DMS114 treated with DMSO at 0.1 percent for 48 hours (cell line): Measurements from ENCODE around the gene CFAP107.

Experiments
- DNase-seq: peaks from one replicate; lab custom pipeline; 2025; ENCODE audit not compliant: unreplicated experiment; lab: John Stamatoyannopoulos, UW

CFAP107 gene

DNA sequence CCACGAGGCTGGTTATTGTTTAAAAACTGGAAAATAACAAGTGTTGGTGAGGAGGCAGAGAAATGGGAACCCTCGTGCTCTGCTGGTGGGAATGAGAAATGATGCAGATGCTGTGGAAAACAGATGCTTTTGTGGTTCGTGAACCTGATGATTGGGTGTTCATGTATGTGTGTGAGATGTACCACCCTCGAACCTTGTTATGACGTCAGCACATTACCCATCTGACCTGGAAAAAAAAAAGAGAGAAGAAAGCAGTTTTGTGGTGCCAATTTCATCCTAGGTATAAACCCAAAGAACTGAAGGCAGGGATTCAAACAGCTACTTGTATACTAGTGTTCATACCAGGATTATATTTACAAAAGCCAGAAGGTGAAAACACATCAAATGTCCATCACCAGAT is 6.4 kb upstream of the CFAP107 start:
- no peak for DNase-seq

DNA sequence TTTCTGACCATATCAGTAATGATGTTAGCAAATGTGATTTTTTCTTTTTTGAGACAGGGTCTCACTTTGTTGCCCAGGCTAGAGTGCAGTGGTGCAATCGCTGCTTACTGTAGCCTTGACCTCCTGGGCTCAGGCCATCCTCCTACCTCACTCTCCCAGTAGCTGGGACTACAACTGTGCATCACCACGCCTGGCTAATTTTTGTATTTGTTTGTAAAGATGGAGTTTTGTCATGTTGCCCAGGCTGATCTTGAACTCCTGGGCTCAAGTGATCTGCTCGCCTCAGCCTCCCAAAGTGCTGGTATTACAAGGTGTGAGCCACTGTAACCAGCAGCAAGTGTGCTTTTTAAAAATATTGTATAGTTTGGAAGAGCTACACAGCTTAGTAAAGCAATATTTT is 4.1 kb upstream of the CFAP107 start:
- no peak for DNase-seq

DNA sequence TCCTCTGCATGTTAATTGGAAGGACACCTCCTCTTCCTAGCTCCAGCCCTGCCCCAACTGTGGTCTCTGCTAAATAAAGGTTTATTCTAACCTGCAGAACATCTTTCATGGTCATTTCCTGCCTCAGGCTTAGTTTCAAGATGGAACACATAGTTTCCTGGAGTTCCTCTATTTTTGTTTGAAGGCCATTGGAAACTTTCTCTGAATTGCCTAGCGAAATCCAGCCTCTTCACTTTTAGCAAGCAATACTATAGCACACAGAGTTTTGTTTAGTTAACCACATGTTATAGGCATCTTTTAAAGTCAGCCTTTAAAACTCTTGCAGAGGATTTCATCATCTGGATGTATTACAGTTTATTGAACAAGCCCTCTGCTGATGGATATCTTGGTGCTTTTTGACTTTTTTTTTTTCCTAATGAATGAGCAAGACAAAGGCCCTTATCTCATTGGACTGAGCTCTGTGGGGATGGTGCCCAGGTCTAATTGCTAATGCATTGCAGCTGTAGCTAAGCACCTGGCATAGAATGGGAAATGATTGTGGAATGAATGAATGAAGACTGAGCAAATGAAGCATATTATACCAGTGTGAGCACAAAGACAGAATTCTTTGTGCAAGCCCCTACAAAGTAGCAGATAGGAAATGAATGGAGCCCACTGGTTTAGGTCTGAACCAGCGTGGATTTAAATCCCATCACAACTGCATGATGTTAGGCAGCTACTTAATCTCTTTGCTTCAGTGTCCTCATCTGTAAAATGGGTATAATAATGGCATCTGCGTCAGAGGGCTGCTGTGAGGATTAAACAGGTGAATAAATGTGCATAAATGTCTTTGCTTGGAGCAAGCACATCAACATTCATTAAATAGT is 641 bp upstream of the CFAP107 start:
- no peak for DNase-seq

DNA sequence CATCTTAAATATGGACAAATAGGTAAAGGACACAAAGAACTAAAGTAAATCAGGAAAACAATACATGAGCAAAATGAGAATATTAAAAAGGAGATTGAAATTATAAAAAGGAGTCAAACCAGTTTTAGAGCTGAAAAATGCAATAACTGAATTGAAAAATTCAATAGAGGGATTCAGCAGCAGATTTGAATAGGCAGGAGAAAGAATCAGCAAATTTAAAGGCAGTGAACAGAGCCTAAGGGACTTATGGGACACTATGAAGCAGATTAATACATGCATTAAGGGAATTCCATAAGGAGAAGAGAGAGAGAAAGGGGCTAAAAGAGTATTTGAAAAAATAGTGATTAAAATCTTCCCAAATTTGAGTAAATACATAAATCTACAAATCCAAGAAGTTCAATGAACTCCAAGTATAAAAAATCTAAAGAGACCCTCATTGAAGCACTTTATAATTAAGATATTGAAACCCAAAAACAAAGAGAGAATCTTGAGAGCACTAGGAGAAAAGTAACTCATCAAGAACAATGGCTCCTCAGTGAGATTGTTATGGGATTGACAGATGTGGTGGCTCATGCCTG is 2.9 kb downstream of the CFAP107 start:
- no peak for DNase-seq

GRCh38 chr1:12754738-12755137 is 8.7 kb downstream of the CFAP107 start:
- DNase-seq, result no peak

DNA sequence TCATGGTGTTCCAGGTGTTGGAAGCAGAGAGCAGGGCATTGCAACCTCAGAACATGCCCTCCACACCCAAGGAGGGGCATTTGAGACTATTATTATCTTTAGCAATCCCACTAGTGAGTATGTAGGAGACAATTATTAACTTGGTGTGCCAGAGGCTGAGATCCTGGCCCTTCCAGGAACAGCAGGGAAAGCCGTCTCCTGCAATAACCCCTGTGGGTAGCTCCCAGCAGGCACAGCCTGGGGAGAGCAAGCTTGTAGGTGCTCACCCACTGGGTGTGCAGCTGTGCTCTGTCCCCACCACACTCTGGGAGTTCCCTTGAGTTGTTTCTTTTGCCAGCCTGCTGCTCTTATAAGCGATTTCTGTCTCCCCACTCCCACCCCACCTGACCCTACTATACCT is 10.3 kb downstream of the CFAP107 start:
- DNase-seq, result no peak

DNA sequence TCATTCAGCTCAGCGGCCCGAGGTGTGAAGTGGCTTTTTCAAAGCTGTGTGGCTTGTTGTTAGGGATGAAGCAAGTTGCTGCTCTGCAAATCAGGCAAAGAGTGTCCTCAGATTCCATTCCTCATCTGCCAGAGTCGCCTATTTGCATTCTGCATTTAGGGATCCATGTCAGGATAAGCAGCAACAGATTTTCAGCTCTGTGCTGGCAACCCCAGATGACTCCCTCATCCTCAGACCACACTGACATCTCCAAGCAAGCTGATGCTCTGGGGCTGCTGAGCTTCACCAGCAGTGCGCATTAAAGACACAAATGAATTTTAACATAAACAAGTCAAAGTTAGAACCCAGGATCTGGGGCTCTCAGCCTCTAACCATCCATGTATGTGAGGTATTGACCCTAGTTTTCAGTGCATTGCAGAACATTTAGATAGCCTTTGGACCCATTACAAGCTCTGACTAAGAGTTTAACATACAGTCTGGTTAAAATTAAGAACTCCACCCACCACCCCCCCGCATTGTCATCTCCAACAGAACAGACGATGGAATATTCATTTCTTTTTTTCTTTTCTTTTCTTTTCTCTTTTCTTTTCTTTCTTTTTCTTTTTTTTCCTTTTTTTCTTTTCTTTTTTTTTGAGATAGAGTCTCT is 10.9 kb downstream of the CFAP107 start:
- DNase-seq, result no peak

- DNase-seq, result no peak
Measured at GRCh38 chr1:12757836-12758235, 11.8 kb downstream of the CFAP107 start.

GRCh38 chr1:12760256-12760795 is 14.3 kb downstream of the CFAP107 start:
- no peak for DNase-seq

DNA sequence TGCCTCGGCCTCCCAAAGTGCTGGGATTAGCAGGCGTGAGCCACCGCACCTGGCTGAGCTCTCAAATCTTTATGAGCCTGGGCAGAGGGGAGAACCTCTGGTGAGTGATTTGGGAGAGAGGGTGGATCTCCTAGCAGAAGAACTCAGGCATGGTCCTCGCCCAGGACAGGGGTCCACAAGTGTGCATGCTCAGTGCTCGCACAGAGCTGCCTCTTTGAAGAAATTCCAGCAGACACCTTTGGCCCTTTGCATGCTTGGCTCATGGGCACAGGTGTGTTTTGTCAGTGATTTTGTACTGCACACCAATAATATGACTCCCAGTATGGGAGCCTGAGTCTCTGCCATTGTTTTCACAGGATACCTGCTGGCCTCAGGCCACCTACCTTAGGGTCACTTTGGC is 15.8 kb downstream of the CFAP107 start:
- no peak for DNase-seq

- DNase-seq, result no peak
Measured at GRCh38 chr1:12762766-12763165, 16.8 kb downstream of the CFAP107 start.

DNA sequence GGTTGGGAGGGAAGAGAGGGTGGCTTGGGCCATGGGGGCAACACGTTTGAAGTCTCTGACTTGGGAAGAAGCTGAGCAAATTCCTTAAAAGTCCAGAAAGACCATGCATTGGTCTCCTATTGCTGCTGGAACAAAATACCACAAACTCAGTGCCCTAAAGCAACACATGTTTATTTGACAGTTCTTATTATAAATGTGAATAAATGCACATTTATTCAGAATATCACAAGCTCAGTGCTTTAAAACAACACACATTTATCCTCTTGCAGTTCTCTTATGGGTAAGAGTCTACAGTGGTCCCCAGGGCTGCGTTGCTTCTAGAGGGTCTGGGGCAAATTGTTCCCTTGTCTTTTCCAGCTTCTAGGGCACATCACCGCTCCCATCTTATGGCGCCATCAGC is 17.5 kb downstream of the CFAP107 start:
- no peak for DNase-seq

DNA sequence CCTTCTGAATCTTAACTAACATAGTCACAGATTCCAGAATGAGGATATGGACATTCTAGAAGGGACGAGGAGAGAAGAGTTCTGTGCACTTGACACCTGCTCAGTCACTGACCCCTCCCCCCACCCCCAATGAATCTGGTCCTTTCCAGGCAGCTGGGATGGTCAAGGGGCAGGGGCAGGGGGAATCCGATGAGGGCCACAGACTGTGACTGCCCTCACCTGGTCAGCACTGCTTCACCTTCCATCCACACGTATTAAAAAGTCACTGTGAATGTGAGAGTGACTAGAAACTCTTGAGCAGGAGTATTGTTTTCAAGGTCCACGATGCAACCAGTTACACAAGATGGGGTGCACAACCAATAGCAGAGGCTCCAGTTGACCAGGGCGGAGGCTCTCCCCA is 18.0 kb downstream of the CFAP107 start:
- DNase-seq, result no peak

DNA sequence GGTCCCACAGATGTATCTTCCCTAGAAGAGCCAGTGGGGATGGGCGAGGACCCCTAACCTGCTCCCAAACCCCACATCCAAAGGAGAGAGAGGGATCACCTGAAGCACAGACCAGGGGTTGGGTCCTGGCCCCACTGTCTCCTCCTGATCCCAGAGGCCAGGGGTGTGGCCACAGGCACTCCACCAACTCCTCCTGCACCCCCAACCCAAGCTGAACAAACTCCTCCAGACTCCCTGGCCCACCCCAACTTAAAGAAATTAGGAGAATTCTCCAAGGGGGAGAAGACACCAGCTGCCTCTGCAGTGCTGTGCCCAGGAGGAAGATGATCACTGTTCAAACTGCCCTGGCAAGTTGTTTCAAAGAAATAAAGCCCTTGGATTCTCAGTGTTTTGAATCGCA is 23.0 kb downstream of the CFAP107 start:
- DNase-seq, result no peak

GRCh38 chr1:12769976-12770505 is 24.0 kb downstream of the CFAP107 start:
- DNase-seq, result no peak

DNA sequence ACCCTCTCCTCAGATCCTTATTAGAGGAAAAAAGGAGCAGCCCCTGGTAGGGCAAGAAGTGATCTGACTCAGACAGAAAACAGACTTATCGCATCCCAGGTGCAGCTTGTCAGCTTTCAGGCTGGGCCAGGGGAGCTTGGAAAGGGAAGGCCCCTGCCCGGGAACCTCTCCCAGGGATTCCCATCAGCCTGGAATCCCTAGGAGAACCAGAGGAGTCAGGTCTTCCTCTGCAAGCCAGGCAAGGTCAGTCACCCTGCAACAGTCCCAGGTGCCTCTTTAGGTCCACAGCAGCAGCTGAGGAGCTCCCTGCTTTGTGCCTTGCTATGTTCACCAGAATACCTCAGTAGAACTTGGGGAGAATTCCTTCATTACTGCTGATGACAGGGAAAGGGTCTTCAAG is 24.6 kb downstream of the CFAP107 start:
- no peak for DNase-seq

- no peak for DNase-seq
Measured at GRCh38 chr1:12771186-12771585, 25.2 kb downstream of the CFAP107 start.

GRCh38 chr1:12772520-12772919 is 26.5 kb downstream of the CFAP107 start:
- no peak for DNase-seq

GRCh38 chr1:12773438-12773837 is 27.4 kb downstream of the CFAP107 start, which contains the start of gene PRAMEF12:
Gene PRAMEF12, plus strand, starts transcription at chr1:12773738. Its CDS starts 1,130 bp downstream, at chr1:12774868.
- DNase-seq, result no peak

GRCh38 chr1:12774801-12775345 is 28.9 kb downstream of the CFAP107 start:
- no peak for DNase-seq

DNA sequence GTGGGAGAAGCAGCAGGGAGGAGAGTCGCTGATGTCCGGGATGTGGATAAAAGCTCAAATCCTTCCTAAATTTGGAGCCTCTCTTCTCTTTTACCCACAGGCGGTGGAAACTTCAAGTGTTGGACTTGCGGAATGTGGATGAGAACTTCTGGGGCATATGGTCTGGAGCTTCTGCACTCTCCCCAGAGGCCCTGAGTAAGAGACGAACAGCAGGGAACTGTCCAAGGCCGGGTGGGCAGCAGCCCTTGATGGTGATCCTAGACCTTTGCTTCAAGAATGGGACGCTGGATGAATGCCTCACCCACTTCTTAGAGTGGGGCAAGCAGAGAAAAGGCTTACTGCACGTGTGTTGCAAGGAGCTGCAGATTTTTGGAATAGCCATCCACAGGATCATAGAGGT is 29.4 kb downstream of the CFAP107 start:
- DNase-seq, result no peak
